ENCODE results near the gene TMEM190.
"Not testable (repeated sequence)": the region's sequence is repeated elsewhere in the genome, so short reads cannot be mapped to it uniquely, and the experiment has no call there.

Gene TMEM190

GRCh38 chr19:55409179-55409578, 32.6 kb downstream of the TMEM190 start:
- Mint-ChIP-seq H3K4me3 (peak overlapping the region; percentile 52), H3K36me3 (peaks cover 12% of the 10 kb centered on the region), H3K4me1 (peaks cover 29% of the 10 kb centered on the region)
- not testable (repeated sequence) for H3K27ac Mint-ChIP-seq, H3K9me3 Mint-ChIP-seq, H3K27me3 Mint-ChIP-seq

DNA sequence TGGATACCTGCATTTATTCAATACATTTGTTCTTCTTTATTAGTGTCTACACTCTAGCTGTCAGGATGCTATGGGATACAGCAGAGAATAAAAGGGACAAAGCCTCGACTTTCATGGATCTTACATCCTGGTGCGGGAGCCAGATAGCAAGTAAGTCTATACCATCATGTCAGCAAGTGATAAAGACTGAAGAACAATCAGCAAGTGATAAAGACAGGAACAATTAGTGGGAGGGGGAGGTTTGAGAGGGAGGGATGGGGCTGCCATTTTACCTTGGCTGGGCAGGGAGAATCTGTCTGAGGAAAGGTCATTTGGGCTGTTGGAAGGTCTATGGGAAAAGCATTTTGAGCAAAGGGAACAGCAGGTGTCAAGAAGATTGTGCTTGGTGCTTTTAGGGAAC, 33.5 kb downstream of the TMEM190 start:
- Mint-ChIP-seq H3K27me3 (no peaks in the 10 kb centered on the region), H3K4me1 (peaks cover 29% of the 10 kb centered on the region), H3K9me3 (peaks cover 6% of the 10 kb centered on the region), H3K27ac (peak overlapping the region; percentile 56), H3K36me3 (peaks cover 12% of the 10 kb centered on the region), H3K4me3 (no peak overlapping the region)

DNA sequence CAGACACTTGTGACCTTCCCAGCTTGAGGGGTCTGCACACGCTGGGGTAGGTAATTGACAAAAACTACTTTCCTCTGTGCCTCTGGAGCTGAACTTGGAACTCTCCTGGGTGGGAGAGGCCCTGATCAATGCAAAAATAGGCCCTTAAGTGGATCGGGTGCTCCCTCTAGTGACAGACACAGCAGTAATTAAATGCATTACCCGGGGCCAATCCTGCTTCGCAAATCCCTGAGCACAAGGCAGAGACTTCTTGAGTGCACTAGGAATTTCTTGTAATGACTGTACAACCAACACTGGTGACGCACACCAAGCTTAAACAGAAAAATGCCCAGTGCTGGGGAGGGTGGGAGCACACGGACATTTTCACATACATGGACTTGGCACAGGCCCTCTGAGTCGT, 41.6 kb downstream of the TMEM190 start:
- Mint-ChIP-seq H3K27ac (no peak overlapping the region), H3K27me3 (no peaks in the 10 kb centered on the region), H3K36me3 (no peaks in the 10 kb centered on the region), H3K4me1 (peaks cover 24% of the 10 kb centered on the region), H3K4me3 (no peak overlapping the region), H3K9me3 (no peaks in the 10 kb centered on the region)

GRCh38 chr19:55419103-55419502, 42.5 kb downstream of the TMEM190 start:
- no peaks in the 10 kb centered on the region for H3K27me3 Mint-ChIP-seq
- no peak overlapping the region for H3K27ac Mint-ChIP-seq
- peaks cover 28% of the 10 kb centered on the region for H3K4me1 Mint-ChIP-seq
- no peaks in the 10 kb centered on the region for H3K9me3 Mint-ChIP-seq
- no peaks in the 10 kb centered on the region for H3K36me3 Mint-ChIP-seq
- H3K4me3 Mint-ChIP-seq: no peak overlapping the region

- Mint-ChIP-seq H3K36me3 (peaks cover under 1% of the 10 kb centered on the region), H3K27ac (no peak overlapping the region), H3K4me3 (no peak overlapping the region), H3K4me1 (peaks cover 28% of the 10 kb centered on the region), H3K27me3 (no peaks in the 10 kb centered on the region), H3K9me3 (no peaks in the 10 kb centered on the region)
These were observed 43.1 kb downstream of the TMEM190 start for GRCh38 chr19:55419624-55420236.

GRCh38 chr19:55421281-55421680, 44.7 kb downstream of the TMEM190 start:
- Mint-ChIP-seq H3K4me1 (peaks cover 28% of the 10 kb centered on the region), H3K4me3 (peak overlapping the region; percentile 30)
- not testable (repeated sequence) for H3K27ac Mint-ChIP-seq, H3K9me3 Mint-ChIP-seq, H3K27me3 Mint-ChIP-seq, H3K36me3 Mint-ChIP-seq

DNA sequence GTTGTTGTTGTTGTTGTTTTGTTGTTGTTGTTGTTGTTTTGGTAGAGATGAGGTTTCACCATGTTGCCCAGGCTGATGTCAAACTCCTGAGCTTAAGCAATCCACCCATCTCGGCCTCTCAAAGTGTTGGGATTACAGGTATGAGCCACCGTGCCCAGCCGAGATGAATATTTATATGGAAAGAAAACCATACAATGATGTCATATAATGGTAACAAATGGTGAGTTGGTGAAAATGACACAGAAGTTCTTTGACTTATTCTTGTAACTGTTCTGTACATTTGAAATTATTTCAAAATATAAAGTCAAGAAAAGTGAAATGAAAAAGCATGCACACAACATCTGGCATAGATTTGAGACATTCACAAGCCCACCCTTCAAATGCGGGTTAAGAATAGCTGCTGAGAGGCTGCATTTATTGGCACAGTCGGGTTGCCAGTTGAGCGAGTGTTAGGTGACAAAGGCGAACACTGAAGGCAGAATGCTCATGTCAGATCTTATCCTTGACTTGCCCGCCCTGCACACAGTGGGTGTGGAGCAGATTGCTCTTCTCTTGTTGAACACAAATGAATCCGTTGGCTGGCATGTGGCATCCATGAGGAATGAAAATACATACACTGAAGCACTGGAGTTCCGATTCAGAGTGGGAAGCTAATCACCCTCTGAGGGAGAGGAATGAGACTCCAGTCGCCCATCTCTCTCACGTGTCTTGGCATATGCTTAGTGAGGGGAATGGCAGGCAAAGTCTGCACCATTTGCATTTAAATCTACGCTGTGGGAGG, 46.8 kb downstream of the TMEM190 start:
- Mint-ChIP-seq H3K4me1 (peaks cover 23% of the 10 kb centered on the region), H3K4me3 (no peak overlapping the region), H3K9me3 (no peaks in the 10 kb centered on the region), H3K27ac (no peak overlapping the region), H3K27me3 (no peaks in the 10 kb centered on the region), H3K36me3 (peaks cover 2% of the 10 kb centered on the region)

GRCh38 chr19:55424518-55424917, 47.9 kb downstream of the TMEM190 start:
- Mint-ChIP-seq H3K4me1 (peaks cover 23% of the 10 kb centered on the region), H3K27me3 (no peaks in the 10 kb centered on the region), H3K27ac (no peak overlapping the region), H3K9me3 (no peaks in the 10 kb centered on the region), H3K4me3 (no peak overlapping the region), H3K36me3 (peaks cover 2% of the 10 kb centered on the region)

GRCh38 chr19:55426042-55426441, 49.4 kb downstream of the TMEM190 start:
- Mint-ChIP-seq H3K27ac (no peak overlapping the region), H3K36me3 (peaks cover 2% of the 10 kb centered on the region), H3K4me3 (no peak overlapping the region), H3K4me1 (peaks cover 12% of the 10 kb centered on the region), H3K9me3 (no peaks in the 10 kb centered on the region), H3K27me3 (peaks cover 5% of the 10 kb centered on the region)

Measured in activated naive CD4-positive, alpha-beta T cell treated with anti-CD3 and anti-CD28 coated beads, Interleukin-2, amount 50 U/mL, for 24 hours (primary cell).